OCI-LY3 (cell line): Measurements from ENCODE around the gene HLA-DMB.
A peak's percentile ranks its signal among the peaks of the same experiment; 100 is the strongest.

ENCODE experiments used
- H2AFZ ChIP-seq: fragments of 200-600, 300-600 bp; shearing (Covaris generic); 2 replicates; pipeline ENCODE4 v1.6.0; 2014; ENCODE audit warnings: antibody characterized with exemption, low read depth, low read length
- H3K27ac ChIP-seq: fragments of 200-600, 300-600 bp; sonication (generic); 2 replicates; pipeline ENCODE4 v1.5.1; 2014; ENCODE audit warnings: mild to moderate bottlenecking, low read length, moderate library complexity, mixed read lengths
- H3K27me3 ChIP-seq: fragments of 200-600, 300-600 bp; sonication (generic); 2 replicates; pipeline ENCODE4 v1.6.1; 2014; ENCODE audit warnings: low read depth, low read length, mixed read lengths
- H3K36me3 ChIP-seq: fragments of 200-600, 300-600 bp; sonication (generic); replicated peaks from 2 replicates; pipeline ENCODE3; 2014; ENCODE audit warnings: low read depth, low read length, mixed read lengths
- H3K4me1 ChIP-seq: fragments of 300-600, 200-600 bp; sonication (generic); 2 replicates; pipeline ENCODE4 v1.6.1; 2014; ENCODE audit warnings: low read length, mixed read lengths
- H3K4me2 ChIP-seq: fragments of 200-600, 300-600 bp; sonication (generic); 2 replicates; pipeline ENCODE4 v1.6.1; 2014; ENCODE audit warnings: low read length, mixed read lengths
- H3K4me3 ChIP-seq: fragments of 300-600, 200-600 bp; sonication (generic); 2 replicates; pipeline ENCODE4 v1.5.1; 2014; ENCODE audit warnings: antibody characterized with exemption, mild to moderate bottlenecking, low read length, moderate library complexity
- H3K79me2 ChIP-seq: fragments of 300-600, 200-600 bp; shearing (Covaris generic); 2 replicates; pipeline ENCODE4 v1.6.1; 2014; ENCODE audit warnings: mild to moderate bottlenecking, low read length, mixed read lengths
- H3K9ac ChIP-seq: fragments of 300-600, 200-600 bp; shearing (Covaris generic); 2 replicates; pipeline ENCODE4 v1.6.0; 2014; ENCODE audit warnings: mild to moderate bottlenecking, low read length, moderate library complexity
- H3K9me3 ChIP-seq: fragments of 200-600, 300-600 bp; shearing (Covaris generic); 2 replicates; pipeline ENCODE4 v1.6.1; 2014; ENCODE audit warnings: low read length, mixed read lengths; ENCODE audit not compliant: insufficient read depth
- H4K20me1 ChIP-seq: fragments of 200-600, 300-600 bp; sonication (generic); 2 replicates; pipeline ENCODE4 v1.6.1; 2016; ENCODE audit warnings: low read length, mixed read lengths; ENCODE audit not compliant: insufficient read depth
- CTCF ChIP-seq: fragments of 200-600, 300-600 bp; sonication (generic); IDR thresholded peaks from 2 replicates; pipeline ENCODE4 v1.5.1; 2014; ENCODE audit warnings: antibody characterized with exemption, low read length, low read depth
- EZH2phosphoT487 ChIP-seq: fragments of 200-600 bp; shearing (Covaris generic); IDR thresholded peaks from 2 replicates; pipeline ENCODE4 v1.6.1; 2018; ENCODE audit warnings: antibody characterized with exemption, mixed run types, low read depth

HLA-DMB gene

DNA sequence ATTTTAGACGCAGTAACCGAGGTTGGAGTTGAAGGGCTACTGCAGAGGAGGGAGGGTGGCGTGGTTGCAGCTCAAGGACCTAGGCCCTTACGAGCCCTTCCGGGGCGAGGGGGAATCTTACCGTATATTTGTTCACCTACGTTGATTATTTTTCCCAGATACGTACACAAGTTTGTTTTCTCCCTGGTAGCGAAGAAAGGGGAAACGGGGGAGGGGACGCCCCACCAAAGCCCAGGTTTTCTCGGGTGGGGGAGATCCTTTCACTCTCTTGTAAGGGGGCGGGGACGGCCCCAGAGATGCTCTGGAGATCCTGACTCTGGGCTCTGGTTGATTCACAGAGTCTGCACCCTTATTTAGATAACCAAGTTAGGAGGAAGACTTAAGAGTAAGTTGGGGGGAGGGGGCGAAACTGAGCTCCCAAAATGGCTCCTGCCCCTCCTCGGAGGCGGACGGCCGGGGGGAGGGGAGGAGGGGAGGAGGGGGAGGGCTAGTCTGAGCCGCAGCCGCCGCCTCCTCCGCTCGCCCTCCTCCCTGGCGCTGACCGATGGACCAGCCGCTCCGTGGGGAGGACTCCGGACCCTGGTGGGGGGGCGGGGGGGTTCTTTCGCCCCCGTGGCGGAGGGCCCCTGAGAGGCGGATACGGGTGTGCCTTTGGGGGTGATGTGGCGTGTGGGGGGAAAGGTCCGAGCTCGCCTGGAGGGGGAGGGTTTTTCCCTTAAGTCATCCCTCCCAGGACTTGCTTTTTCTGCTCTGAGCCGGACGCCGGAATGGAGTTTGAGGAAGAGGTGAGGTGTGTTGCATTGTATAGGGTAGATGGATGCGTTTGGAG lies 29.8 kb upstream of the HLA-DMB start:
- H3K4me1 ChIP-seq, result peaks cover 16% of the 10 kb centered on the region
- H3K4me3 ChIP-seq, result peak overlapping the region; percentile 89
- peak overlapping the region; percentile 100 for H3K9ac ChIP-seq
- peak overlapping the region; percentile 94 for H3K4me2 ChIP-seq
- no peak overlapping the region for H2AFZ ChIP-seq
- peaks cover 87% of the 10 kb centered on the region for H3K79me2 ChIP-seq
- TF ChIP-seq EZH2phosphoT487, result no peak
- TF ChIP-seq CTCF, result no peak
- peaks cover 48% of the 10 kb centered on the region for H4K20me1 ChIP-seq
- H3K27ac ChIP-seq, result peak overlapping the region; percentile 99
- peaks cover 50% of the 10 kb centered on the region for H3K36me3 ChIP-seq
- H3K27me3 ChIP-seq, result no peaks in the 10 kb centered on the region
- no peaks in the 10 kb centered on the region; the same call in 1 of the 2 replicates for H3K9me3 ChIP-seq

GRCh38 chr6:32969685-32970412 lies 29.0 kb upstream of the HLA-DMB start:
- Histone ChIP-seq H3K36me3 (peaks cover 44% of the 10 kb centered on the region), H4K20me1 (peaks cover 42% of the 10 kb centered on the region), H3K4me3 (peak overlapping the region; percentile 89), H3K79me2 (peaks cover 87% of the 10 kb centered on the region), H3K27ac (peak overlapping the region; percentile 99), H3K9me3 (no peaks in the 10 kb centered on the region; the same call in 1 of the 2 replicates), H3K9ac (peak overlapping the region; percentile 100), H3K4me1 (peaks cover 19% of the 10 kb centered on the region), H3K27me3 (no peaks in the 10 kb centered on the region), H3K4me2 (peak overlapping the region; percentile 94), H2AFZ (no peak overlapping the region)
- TF ChIP-seq EZH2phosphoT487, result no peak
- TF ChIP-seq CTCF, result no peak; the same call in 1 of the 2 replicates

- Histone ChIP-seq H3K9ac (peak overlapping the region; percentile 100), H3K27me3 (no peaks in the 10 kb centered on the region), H3K9me3 (no peaks in the 10 kb centered on the region; the same call in 1 of the 2 replicates), H3K4me2 (peak overlapping the region; percentile 94), H3K36me3 (peaks cover 36% of the 10 kb centered on the region), H3K4me1 (peaks cover 20% of the 10 kb centered on the region), H4K20me1 (peaks cover 37% of the 10 kb centered on the region), H3K79me2 (peaks cover 85% of the 10 kb centered on the region), H3K27ac (peak overlapping the region; percentile 99), H3K4me3 (peak overlapping the region; percentile 89), H2AFZ (no peak overlapping the region)
- TF ChIP-seq CTCF (no peak), EZH2phosphoT487 (no peak)
These were observed 28.2 kb upstream of the HLA-DMB start for GRCh38 chr6:32968867-32969684.
